Gastroesophageal sphincter (tissue), 4 donors: ENCODE data around the gene LBHD2. TPM values are rescaled to one million over a fixed set of nuclear protein-coding genes. Genes with fewer than 3 reads are reported as not detected.

Experiments used
- ATAC-seq: fragments of 150-250 bp; one replicate; pipeline ENCODE4 v1.9.1; 2016; ENCODE audit warnings: mild to moderate bottlenecking, moderate library complexity
- H3K27ac ChIP-seq, 4 donors: fragments of 200-600 bp; sonication (generic) in 3 of 4; 1 replicate in 3 of 4; 2 replicates in 1 of 4; pipeline ENCODE4 v1.5.1; 2016 to 2019
- H3K27me3 ChIP-seq: fragments of 200-600 bp; sonication (generic); one replicate; pipeline ENCODE4 v1.5.1; 2019
- H3K36me3 ChIP-seq, 2 donors: fragments of 200-600 bp; sonication (generic); one replicate each; pipeline ENCODE4 v1.5.1; 2019; ENCODE audit warnings: control low read depth in 1 of 2
- H3K4me1 ChIP-seq, 3 donors: fragments of 200-600 bp; sonication (generic); 1 replicate in 2 of 3; 2 replicates in 1 of 3; pipeline ENCODE4 v1.5.1; 2016 to 2019; ENCODE audit warnings: control low read depth in 2 of 3
- H3K4me3 ChIP-seq, 2 donors: fragments of 200-600 bp; sonication (generic); one replicate each; pipeline ENCODE4 v1.5.1; 2019; ENCODE audit warnings: mild to moderate bottlenecking in 1 of 2, moderate library complexity in 1 of 2
- H3K9me3 ChIP-seq, 3 donors: fragments of 200-600 bp; sonication (generic); one replicate each; pipeline ENCODE4 v1.5.1; 2017 to 2019; ENCODE audit warnings: control low read depth in 2 of 3
- EP300 ChIP-seq: sonication (generic); formaldehyde crosslinking; IDR thresholded peaks from one replicate; pipeline ENCODE4 v1.6.1; 2017; ENCODE audit warnings: antibody characterized with exemption, mild to moderate bottlenecking
- POLR2A ChIP-seq, 2 donors: fragments of 450-650 bp; IDR thresholded peaks; one replicate each; pipeline ENCODE4 v1.6.1; 2017; ENCODE audit warnings: antibody characterized with exemption in 2 of 2, mild to moderate bottlenecking in 2 of 2, moderate library complexity in 1 of 2
- POLR2AphosphoS5 ChIP-seq: sonication (generic); formaldehyde crosslinking; IDR thresholded peaks from one replicate; pipeline ENCODE4 v1.6.1; 2017; ENCODE audit warnings: antibody characterized with exemption
- WGBS, 2 donors: methylation state at CpG; one replicate each; pipeline ENCODE4 v1.1.5; 2018; ENCODE audit warnings: low coverage in 1 of 2; 5-methylcytosine and 5-hydroxymethylcytosine counted together
- total RNA-seq, 4 donors: library from RNA; depleted of rRNA; stranded (reverse); fragments of >200 nt; gene quantifications; one replicate each; pipeline ENCODE4 v1.1.0, GENCODE V29; 2016
- TF ChIP-seq, protein P1 (sequence below), 4 experiments: fragments of 200-600 bp in 2 of 4; fragments of 450-650 bp in 2 of 4; sonication (generic) in 1 of 4; IDR thresholded peaks; one replicate each; pipeline ENCODE4 v1.5.1; 2017 to 2019; ENCODE audit warnings: antibody characterized with exemption in 4 of 4, mild to moderate bottlenecking in 2 of 4, moderate library complexity in 2 of 4

Gene LBHD2
- total RNA-seq, 4 donors from 2014 or later = not detected

DNA sequence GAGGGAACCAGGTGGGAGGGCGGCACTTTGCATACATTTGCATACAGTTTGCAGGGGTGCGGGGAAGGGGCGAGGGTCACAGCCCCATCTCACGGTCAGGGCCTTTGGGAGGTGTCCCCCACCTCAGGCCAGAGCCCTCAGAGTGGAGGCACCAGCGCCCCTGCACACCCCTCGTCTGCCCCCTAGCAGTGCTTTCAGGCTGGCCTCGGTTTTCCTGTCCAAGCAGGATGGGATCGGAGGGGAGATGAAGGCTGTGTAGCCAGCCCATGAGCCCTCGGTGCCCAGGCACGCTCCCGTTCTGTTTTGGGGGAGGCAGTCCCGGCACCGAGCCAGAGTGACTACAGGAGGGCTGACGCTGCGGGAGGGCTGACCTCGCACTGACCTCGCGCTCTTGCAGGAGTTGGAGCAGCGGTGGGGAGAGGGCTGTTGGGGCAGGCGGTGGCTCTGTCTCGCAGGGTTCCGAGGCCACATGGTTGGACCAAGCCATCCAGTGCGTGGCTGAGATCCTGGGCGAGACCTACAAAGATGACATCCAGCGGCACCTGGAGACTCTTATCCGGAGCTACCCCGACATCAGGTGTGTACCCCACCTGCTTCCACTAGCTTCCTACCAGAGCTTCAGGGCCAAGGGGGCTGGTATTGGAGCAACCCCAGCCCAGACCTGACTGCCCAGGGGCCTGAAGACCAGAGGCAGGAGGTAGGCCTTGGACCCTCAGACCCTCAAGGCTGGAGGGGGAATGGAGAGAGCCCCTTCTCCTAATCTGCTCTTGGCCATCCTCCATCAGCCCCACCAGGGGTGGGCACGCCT is 24.1 kb downstream of the LBHD2 start:
- Histone ChIP-seq H3K4me3 (no peak overlapping the region), H3K27ac (peak overlapping the region in 3 of 4 donors; percentile 31 to 54 (median 41)), H3K36me3 (no peaks in the 10 kb centered on the region), H3K27me3 (peaks cover 68% of the 10 kb centered on the region), H3K9me3 (no peaks in the 10 kb centered on the region), H3K4me1 (peaks cover 0 to 62% (median 40%) of the 10 kb centered on the region in 3 donors)
- TF ChIP-seq POLR2A (IDR thresholded peaks at IDR 0.05) (no peak), POLR2AphosphoS5 (no peak)
- TF ChIP-seq, protein P1, sequence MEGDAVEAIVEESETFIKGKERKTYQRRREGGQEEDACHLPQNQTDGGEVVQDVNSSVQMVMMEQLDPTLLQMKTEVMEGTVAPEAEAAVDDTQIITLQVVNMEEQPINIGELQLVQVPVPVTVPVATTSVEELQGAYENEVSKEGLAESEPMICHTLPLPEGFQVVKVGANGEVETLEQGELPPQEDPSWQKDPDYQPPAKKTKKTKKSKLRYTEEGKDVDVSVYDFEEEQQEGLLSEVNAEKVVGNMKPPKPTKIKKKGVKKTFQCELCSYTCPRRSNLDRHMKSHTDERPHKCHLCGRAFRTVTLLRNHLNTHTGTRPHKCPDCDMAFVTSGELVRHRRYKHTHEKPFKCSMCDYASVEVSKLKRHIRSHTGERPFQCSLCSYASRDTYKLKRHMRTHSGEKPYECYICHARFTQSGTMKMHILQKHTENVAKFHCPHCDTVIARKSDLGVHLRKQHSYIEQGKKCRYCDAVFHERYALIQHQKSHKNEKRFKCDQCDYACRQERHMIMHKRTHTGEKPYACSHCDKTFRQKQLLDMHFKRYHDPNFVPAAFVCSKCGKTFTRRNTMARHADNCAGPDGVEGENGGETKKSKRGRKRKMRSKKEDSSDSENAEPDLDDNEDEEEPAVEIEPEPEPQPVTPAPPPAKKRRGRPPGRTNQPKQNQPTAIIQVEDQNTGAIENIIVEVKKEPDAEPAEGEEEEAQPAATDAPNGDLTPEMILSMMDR (IDR thresholded peaks at IDR 0.05) = no peak
- 87% methylated on average over 3 of the region's 28 CpGs; no CpG with 5 or more reads in 1 of the 2 donors for WGBS, 2 donors
- ATAC-seq = no peak

DNA sequence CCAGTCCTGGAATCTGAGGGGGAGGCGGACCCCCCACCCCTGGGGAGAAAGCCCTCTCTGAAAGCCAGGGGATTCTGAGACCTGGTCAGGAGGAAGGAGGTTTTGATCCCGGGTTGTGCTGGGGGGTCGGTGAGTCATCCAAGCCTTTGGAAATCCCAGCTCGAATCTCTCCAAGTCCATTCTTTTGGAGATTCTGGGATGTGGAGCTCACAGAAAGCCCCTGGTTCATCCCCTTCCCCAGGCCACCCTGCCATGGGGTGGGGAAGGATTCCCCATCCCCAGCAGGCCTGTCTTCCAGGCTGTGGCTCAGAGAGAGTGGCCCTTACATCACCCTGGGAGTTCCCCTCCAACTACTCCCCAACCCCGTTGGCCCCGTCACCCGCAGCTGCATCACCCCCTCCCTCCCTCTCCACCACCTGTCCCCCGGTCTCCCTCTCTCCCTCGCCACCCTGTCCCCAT is 24.8 kb downstream of the LBHD2 start:
- H3K4me3 ChIP-seq = no peak overlapping the region
- no peaks in the 10 kb centered on the region for H3K36me3 ChIP-seq
- ATAC-seq = no peak
- no peaks in the 10 kb centered on the region for H3K9me3 ChIP-seq
- peaks cover 0 to 59% (median 36%) of the 10 kb centered on the region in 3 donors for H3K4me1 ChIP-seq
- no peak for TF ChIP-seq POLR2AphosphoS5
- TF ChIP-seq EP300 = no peak
- WGBS, 2 donors = 36% methylated on average over 5 of the region's 9 CpGs; no CpG with 5 or more reads in 1 of the 2 donors
- peaks cover 65% of the 10 kb centered on the region for H3K27me3 ChIP-seq
- peak overlapping the region in 3 of 4 donors; percentile 31 to 54 (median 41) for H3K27ac ChIP-seq

DNA sequence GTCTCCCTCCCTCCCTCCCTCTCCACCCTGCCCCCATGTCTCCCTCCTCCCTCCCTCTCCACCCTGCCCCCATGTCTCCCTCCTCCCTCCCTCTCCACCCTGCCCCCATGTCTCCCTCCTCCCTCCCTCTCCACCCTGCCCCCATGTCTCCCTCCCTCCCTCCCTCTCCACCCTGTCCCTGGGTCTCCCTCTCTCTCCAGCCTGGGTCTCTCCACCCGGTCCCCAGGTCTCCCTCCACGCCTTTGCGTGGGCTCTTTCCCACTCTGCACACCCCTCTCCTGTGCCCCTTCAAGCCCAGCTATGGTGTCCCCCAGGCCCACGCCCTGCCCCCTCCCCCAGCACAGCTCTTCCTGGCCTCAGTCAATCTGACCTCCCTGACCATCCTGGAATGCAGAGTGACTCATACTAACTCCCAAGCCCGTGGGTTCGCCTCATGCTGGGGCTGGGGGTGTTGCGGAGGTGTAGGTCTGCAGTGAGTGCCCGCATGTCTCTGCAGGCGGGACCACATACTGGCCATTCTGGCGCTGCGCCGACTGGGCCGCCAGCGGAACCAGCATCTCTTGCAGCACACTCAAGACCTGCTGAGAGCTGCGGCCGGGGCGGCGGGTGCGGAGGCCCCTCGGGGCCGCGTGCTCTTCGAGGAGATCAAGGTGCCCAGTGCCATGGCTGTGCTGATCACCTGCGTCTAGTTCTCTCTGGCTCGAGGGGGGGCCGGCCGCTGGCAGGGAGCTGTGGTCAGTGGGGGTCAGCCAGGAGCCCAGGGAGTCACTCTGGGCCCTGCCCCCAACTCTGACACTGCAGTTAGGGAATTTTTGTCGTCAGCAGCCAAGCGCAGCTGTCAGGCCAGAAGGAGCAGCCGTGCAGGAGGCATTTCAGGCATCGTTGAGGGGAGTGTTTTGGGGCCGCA is 25.8 kb downstream of the LBHD2 start:
- ATAC-seq = peak; percentile 48
- no peaks in the 10 kb centered on the region for H3K36me3 ChIP-seq
- H3K4me1 ChIP-seq = peaks cover 0 to 58% (median 25%) of the 10 kb centered on the region in 3 donors
- WGBS, 2 donors = no CpG with 5 or more reads among the region's 32 CpGs
- peaks cover 58% of the 10 kb centered on the region for H3K27me3 ChIP-seq
- peak overlapping the region in 3 of 4 donors; percentile 62 to 70 (median 63) for H3K27ac ChIP-seq
- no peak for TF ChIP-seq EP300
- TF ChIP-seq POLR2AphosphoS5 = no peak
- TF ChIP-seq, protein P1 (IDR thresholded peaks at IDR 0.05) = no peak
- no peak for TF ChIP-seq POLR2A (IDR thresholded peaks at IDR 0.05)
- no peaks in the 10 kb centered on the region for H3K9me3 ChIP-seq
- no peak overlapping the region for H3K4me3 ChIP-seq

DNA sequence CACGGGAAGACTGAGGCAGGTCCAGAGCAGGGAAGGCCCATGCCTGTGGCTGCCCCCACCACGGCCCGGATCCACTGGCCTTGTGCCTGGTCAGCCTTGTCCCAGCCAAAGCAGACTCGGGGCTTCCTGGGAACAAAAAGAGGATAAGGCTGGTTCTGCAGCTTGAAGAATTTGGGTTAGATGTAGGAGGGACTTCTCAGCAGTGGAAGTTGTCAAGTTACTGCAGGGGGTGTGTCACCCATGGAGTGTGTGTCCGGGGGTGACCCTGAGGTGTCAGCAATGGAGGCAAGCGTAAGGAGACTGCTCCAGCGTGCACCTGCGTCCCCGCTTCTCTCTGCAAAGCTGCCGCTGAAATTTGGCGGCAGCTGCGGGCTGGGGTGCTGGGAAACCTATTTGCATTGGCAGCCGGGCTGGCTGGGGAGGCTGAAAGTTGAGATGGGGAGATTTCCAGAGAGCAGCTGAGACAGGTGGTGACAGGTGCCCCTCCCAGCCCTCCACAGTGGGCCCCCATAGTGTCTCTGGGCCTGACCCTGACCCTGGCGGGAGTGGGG is 26.7 kb downstream of the LBHD2 start:
- no peak for TF ChIP-seq POLR2A (IDR thresholded peaks at IDR 0.05)
- no peak for TF ChIP-seq POLR2AphosphoS5
- TF ChIP-seq, protein P1 (IDR thresholded peaks at IDR 0.05) = no peak
- H3K36me3 ChIP-seq = no peaks in the 10 kb centered on the region
- ATAC-seq = no peak
- H3K27ac ChIP-seq = peak overlapping the region in 3 of 4 donors; percentile 62 to 70 (median 63)
- no peak overlapping the region for H3K4me3 ChIP-seq
- H3K4me1 ChIP-seq = peaks cover 0 to 56% (median 22%) of the 10 kb centered on the region in 3 donors
- WGBS, 2 donors = 40% methylated on average over 2 of the region's 14 CpGs; no CpG with 5 or more reads in 1 of the 2 donors
- no peaks in the 10 kb centered on the region for H3K9me3 ChIP-seq
- peaks cover 48% of the 10 kb centered on the region for H3K27me3 ChIP-seq
